AG09309 (cell line): ENCODE measurements around the gene NCF2.

Experiments
- DNase-seq: peaks from one replicate; pipeline ENCODE4 v3.0.0-alpha.2; 2010; ENCODE audit warnings: low read depth
- H3K4me3 ChIP-seq: 2 replicates; pipeline ENCODE4 v1.5.1; 2011; ENCODE audit warnings: mild to moderate bottlenecking, low read depth, low read length, moderate library complexity; ENCODE audit not compliant: control insufficient read depth
- CTCF ChIP-seq: IDR thresholded peaks from 2 replicates; pipeline ENCODE4 v1.5.1; 2011; ENCODE audit warnings: mild to moderate bottlenecking, low read depth, low read length, inconsistent platforms; ENCODE audit not compliant: insufficient read depth, control insufficient read depth; ENCODE audit errors: missing control alignments

Gene NCF2

GRCh38 chr1:183570451-183570850 is 19.8 kb downstream of the NCF2 start:
- no peak overlapping the region for H3K4me3 ChIP-seq
- TF ChIP-seq CTCF, result no peak
- DNase-seq, result no peak

- DNase-seq, result no peak
- H3K4me3 ChIP-seq, result no peak overlapping the region
- no peak for TF ChIP-seq CTCF
These were observed 20.5 kb downstream of the NCF2 start for GRCh38 chr1:183569801-183570200.

- H3K4me3 ChIP-seq, result no peak overlapping the region
- no peak for DNase-seq
- TF ChIP-seq CTCF, result no peak
These were observed 21.1 kb downstream of the NCF2 start for GRCh38 chr1:183569141-183569540.

DNA sequence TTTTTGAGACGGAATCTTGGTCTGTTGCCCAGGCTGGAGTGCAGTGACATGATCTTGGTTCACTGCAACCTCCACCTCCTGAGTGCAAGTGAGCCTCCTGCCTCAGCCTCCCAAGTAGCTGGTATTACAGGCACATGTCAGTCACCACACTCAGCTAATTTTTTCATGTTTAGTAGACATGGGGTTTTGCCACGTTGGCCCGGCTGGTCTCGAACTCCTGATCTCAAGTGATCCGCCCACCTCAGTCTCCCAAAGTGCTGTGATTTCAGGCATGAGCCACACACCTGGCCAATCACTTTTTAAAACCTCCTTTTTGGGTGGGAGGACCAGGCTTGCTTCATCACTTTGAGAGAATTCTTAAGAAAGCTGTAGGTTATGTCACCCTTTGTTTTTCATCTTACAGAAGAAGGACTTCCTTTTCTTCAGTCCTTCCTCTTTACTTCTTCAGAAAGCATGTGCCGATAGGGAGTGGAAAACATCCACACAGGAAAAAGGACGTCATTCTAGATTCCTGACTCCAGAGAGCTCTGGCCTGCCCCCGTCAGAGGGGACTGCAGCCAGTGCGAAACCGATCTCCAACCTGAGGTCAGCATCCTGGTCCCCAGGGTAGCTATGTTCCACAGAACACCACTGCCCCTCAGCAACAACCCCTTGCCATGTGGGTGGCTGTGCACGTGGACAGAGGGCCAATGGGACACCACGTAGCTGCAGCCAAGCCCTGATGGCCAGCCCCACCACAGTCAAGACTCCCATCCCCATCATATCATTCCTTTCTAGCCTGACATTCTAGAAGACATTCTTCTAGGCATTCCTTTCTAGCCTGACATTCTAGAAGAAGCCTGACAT is 21.9 kb downstream of the NCF2 start:
- no peak overlapping the region for H3K4me3 ChIP-seq
- no peak for DNase-seq
- no peak for TF ChIP-seq CTCF

DNA sequence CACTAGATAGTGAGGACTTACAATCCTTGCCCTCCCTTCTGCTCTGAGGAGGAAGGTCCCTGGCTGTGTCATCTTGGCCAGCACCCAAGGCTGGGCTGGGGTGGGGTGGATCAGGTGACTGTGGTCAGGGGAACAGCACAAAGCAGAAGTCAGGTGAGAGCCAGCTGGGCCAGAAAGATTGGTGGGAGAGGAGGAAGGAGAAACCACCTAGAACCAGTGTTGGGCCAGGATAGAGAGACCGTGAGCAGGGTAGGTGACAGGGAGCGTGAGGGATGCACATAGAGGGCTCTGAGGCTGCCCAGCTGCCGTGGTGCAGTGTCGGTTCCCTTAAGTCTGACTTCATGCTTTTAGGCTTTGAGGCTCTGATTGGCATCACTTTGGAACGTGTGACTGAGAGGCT is 22.7 kb downstream of the NCF2 start:
- no peak for TF ChIP-seq CTCF
- no peak for DNase-seq
- no peak overlapping the region for H3K4me3 ChIP-seq

- H3K4me3 ChIP-seq, result no peak overlapping the region
- TF ChIP-seq CTCF, result no peak
- no peak for DNase-seq
These were observed 24.2 kb downstream of the NCF2 start for GRCh38 chr1:183566026-183566425.

DNA sequence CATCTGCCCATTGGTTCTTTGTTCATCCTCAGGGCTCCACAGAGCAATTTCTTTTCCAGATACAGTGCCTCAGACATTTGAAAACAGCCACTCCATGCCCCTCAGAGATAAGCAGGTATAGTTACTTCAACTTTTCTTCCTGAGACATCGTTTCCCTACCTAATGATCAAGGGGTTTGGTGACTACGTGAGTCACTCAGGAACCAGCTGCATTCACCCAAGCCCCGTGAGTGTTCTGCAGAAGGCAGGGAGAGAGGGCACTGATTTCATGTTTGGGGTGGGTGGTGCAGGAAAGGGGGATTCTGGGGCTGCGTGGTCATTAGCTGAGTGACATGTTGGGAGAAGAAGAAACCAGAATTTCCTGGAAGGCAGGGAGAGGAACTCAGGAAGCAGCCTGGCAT is 25.0 kb downstream of the NCF2 start:
- no peak overlapping the region for H3K4me3 ChIP-seq
- no peak for TF ChIP-seq CTCF
- no peak for DNase-seq
